Activated CD4-positive, alpha-beta T cell treated with anti-CD3 and anti-CD28 coated beads, Interleukin-2, amount 10 ng/mL, durations not matched to agents 7 days and 5 days (primary cell): Measurements from ENCODE around the gene TCF7L1. TPM values are rescaled to one million over a fixed set of nuclear protein-coding genes. Genes with fewer than 3 reads are reported as not detected.

ENCODE experiments used
- CTCF ChIA-PET: fragments of 350-600 bp; sonication (Branson Sonifier 250); formaldehyde crosslinking; loops from one replicate; lab custom pipeline; 2021; ENCODE audit warnings: antibody characterized with exemption; lab: Charles Lee
- POLR2A ChIA-PET: fragments of 350-600 bp; sonication (Branson Sonifier 250); formaldehyde crosslinking; loops from one replicate; lab custom pipeline; 2021; ENCODE audit warnings: antibody characterized with exemption; lab: Charles Lee
- DNase-seq: peaks from one replicate; pipeline ENCODE4 v3.0.0-alpha.2; 2020
- H3K27ac Mint-ChIP-seq: one replicate; pipeline ENCODE4 v1.8.0; 2021; ENCODE audit warnings: mild to moderate bottlenecking, moderate library complexity, mixed read lengths
- H3K27me3 Mint-ChIP-seq: one replicate; pipeline ENCODE4 v1.8.0; 2021; ENCODE audit warnings: mixed read lengths
- H3K36me3 Mint-ChIP-seq: one replicate; pipeline ENCODE4 v1.8.0; 2021; ENCODE audit warnings: low read depth, mixed read lengths
- H3K4me1 Mint-ChIP-seq: one replicate; pipeline ENCODE4 v1.8.0; 2021; ENCODE audit warnings: mixed read lengths
- H3K4me3 Mint-ChIP-seq: one replicate; pipeline ENCODE4 v1.8.0; 2021; ENCODE audit warnings: mild to moderate bottlenecking, moderate library complexity, mixed read lengths
- H3K9me3 Mint-ChIP-seq: one replicate; pipeline ENCODE4 v1.8.0; 2021; ENCODE audit warnings: mixed read lengths
- total RNA-seq, 2 experiments: library from RNA; stranded (reverse); gene quantifications; one replicate each; pipeline ENCODE4 v1.2.3, GENCODE V29; 2021

Gene TCF7L1
- total RNA-seq, 2 experiments from 2014 or later, result not detected

DNA sequence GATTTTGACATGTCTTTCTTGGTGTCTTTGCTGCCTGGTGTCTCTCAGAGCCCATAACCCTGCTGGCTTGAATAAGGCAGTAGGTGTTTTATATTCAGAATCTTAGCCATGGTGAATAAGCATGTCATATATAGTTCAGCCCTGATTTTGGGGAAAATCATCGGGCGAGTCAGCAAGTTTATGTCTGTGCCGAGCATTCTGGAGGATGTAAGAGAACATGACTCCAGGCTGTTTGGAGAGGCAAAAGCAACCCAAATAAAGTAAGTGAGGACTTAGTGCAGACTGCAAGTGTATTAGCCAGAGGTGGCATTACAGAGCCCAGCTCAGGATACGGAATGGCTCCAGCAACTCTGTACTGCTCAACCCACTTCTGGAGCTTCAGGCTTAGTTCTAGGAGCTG, 50.3 kb downstream of the TCF7L1 start:
- Mint-ChIP-seq H3K4me1 (peaks cover 3% of the 10 kb centered on the region), H3K36me3 (no peaks in the 10 kb centered on the region), H3K4me3 (no peak overlapping the region), H3K27ac (no peak overlapping the region), H3K9me3 (no peaks in the 10 kb centered on the region), H3K27me3 (peaks cover 14% of the 10 kb centered on the region)
- DNase-seq, result no peak
- CTCF ChIA-PET, result no interaction called here
- POLR2A ChIA-PET, result interaction anchor here (0.6 kb wide), 1 partner anchor 83 kb away, joined by 3 read pairs; no protein-coding TSS in a partner anchor

DNA sequence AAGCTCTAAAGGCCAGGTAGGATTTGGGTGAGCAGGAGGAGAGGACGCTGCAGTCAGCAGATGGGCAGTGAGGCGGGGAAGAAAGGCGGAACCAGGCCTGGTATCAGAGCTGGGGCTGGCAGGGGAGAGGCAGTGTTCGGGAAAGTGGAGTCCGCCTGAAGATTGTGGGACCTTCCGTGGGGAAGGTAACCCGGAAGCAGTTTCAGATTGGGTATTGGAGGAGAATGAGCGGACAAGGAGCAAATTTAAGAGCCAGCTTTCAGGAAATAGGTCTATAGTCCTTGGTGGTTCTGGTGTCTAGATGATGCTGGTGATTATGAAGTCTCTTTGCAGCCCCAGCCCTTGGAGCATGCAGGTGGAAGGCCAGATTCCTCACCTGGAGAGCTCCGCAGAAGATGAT, 51.0 kb downstream of the TCF7L1 start:
- no peak for DNase-seq
- no peak overlapping the region for H3K27ac Mint-ChIP-seq
- POLR2A ChIA-PET, result interaction anchor here (0.6 kb wide), 1 partner anchor 82 kb away, joined by 3 read pairs; no protein-coding TSS in a partner anchor
- no peaks in the 10 kb centered on the region for H3K36me3 Mint-ChIP-seq
- no peak overlapping the region for H3K4me3 Mint-ChIP-seq
- H3K4me1 Mint-ChIP-seq, result no peaks in the 10 kb centered on the region
- CTCF ChIA-PET, result interaction anchor here (0.5 to 1.9 kb wide), 4 partner anchors 73 to 128 kb away, joined by 3 to 6 read pairs (median 4); no protein-coding TSS in a partner anchor
- no peaks in the 10 kb centered on the region for H3K9me3 Mint-ChIP-seq
- peaks cover 14% of the 10 kb centered on the region for H3K27me3 Mint-ChIP-seq

DNA sequence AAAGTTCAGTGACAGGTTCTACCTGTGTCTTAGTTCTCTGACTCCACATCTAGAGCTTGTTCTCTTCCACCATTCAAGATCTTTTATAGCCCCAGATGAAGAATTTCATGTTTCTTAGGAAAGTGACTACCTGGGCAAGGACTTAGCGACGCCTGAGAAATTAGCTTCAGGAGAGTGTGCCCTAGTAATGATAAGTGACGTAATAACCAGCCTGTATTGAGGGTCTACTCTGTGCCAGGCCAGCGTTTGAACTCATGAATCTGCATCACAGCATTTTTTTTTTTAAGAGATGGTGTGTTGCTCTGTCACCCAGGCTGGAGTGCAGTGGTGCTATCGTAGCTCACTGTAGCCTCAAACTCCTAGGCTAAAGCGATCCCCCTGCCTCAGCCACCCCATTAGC, 51.8 kb downstream of the TCF7L1 start:
- CTCF ChIA-PET, result interaction anchor here (0.6 to 1.9 kb wide), 4 partner anchors 72 to 417 kb away, joined by 3 to 6 read pairs (median 4); partner anchors contain the start of gene TMEM150A
- no peak overlapping the region for H3K27ac Mint-ChIP-seq
- no peak overlapping the region for H3K4me3 Mint-ChIP-seq
- no peaks in the 10 kb centered on the region for H3K9me3 Mint-ChIP-seq
- no peaks in the 10 kb centered on the region for H3K36me3 Mint-ChIP-seq
- H3K27me3 Mint-ChIP-seq, result peaks cover 14% of the 10 kb centered on the region
- POLR2A ChIA-PET, result no interaction called here
- no peaks in the 10 kb centered on the region for H3K4me1 Mint-ChIP-seq
- DNase-seq, result no peak

DNA sequence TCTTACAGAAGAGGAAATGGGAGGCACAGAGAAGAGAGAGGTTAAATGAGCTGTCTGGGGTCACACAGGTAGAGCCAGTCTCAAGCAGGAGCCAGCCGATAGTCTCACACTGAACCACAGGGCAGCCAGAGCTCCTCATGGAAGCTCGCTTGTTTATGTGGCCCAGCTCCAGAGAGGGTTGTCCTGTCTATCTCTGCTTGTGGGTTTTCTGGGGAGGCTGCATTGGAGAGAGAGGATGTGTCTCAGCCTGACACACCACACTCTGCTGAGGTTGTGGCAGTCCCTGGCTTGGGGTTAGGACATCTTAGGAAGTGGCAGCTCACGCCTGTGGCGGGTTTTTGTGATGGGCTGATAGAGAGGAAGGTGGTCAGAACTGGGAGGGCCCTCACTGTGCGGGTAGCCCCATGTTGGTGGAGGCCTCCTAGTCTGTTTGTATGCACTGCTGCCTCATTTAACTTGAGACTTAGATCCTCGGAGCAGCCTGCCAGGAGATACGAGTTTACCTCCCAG, 52.3 kb downstream of the TCF7L1 start:
- ChIA-PET CTCF (interaction anchor here (1.6 to 1.9 kb wide), 2 partner anchors 71 to 129 kb away, joined by 3 to 4 read pairs; no protein-coding TSS in a partner anchor), POLR2A (no interaction called here)
- Mint-ChIP-seq H3K4me1 (no peaks in the 10 kb centered on the region), H3K9me3 (no peaks in the 10 kb centered on the region), H3K4me3 (no peak overlapping the region), H3K27me3 (peaks cover 16% of the 10 kb centered on the region), H3K36me3 (no peaks in the 10 kb centered on the region), H3K27ac (no peak overlapping the region)
- DNase-seq, result no peak

DNA sequence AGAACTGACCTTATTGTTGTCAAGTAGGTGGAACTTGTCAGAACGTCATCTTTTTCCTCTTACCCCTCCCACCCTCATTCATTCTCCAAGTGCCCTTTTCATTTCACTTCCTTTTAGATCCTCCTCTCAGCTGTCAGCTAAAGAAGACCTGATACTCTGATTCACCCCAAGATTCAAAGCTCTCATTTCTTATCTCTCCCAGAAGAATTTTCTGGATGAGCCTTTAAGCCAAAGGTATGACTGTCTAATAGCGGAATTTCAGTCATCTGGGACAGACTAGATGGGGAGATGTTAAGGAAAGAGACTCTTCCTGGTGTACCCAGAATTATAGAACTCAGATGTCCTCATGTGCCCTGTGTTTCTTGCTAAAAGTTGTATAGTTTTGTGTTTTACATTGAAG, 53.9 kb downstream of the TCF7L1 start:
- no peak overlapping the region for H3K4me3 Mint-ChIP-seq
- peaks cover 16% of the 10 kb centered on the region for H3K27me3 Mint-ChIP-seq
- no peaks in the 10 kb centered on the region for H3K9me3 Mint-ChIP-seq
- H3K4me1 Mint-ChIP-seq, result no peaks in the 10 kb centered on the region
- DNase-seq, result no peak
- ChIA-PET CTCF (no interaction called here), POLR2A (no interaction called here)
- no peak overlapping the region for H3K27ac Mint-ChIP-seq
- H3K36me3 Mint-ChIP-seq, result no peaks in the 10 kb centered on the region

DNA sequence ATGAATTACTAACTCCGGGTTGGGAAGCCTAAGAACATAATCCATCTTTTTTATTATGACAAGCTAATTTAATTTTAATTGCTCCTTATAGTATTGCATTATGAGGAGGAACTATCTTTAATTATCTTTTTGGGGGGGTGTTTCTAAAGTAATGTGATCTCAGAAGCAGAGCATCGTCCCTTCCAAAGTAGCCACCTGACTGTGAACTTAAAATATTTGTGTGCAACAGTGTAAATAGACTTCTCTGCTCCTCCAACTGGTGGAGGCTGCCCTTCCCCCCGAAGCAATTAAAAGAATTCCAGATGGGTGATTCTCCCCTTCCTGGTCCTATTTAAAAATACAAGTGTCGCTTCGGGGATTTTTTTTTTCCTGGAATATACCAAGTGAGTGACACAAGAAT, 55.7 kb downstream of the TCF7L1 start:
- Mint-ChIP-seq H3K4me1 (no peaks in the 10 kb centered on the region), H3K4me3 (no peak overlapping the region), H3K27me3 (peaks cover 16% of the 10 kb centered on the region), H3K27ac (no peak overlapping the region), H3K9me3 (no peaks in the 10 kb centered on the region), H3K36me3 (no peaks in the 10 kb centered on the region)
- no peak for DNase-seq
- ChIA-PET CTCF (no interaction called here), POLR2A (no interaction called here)

DNA sequence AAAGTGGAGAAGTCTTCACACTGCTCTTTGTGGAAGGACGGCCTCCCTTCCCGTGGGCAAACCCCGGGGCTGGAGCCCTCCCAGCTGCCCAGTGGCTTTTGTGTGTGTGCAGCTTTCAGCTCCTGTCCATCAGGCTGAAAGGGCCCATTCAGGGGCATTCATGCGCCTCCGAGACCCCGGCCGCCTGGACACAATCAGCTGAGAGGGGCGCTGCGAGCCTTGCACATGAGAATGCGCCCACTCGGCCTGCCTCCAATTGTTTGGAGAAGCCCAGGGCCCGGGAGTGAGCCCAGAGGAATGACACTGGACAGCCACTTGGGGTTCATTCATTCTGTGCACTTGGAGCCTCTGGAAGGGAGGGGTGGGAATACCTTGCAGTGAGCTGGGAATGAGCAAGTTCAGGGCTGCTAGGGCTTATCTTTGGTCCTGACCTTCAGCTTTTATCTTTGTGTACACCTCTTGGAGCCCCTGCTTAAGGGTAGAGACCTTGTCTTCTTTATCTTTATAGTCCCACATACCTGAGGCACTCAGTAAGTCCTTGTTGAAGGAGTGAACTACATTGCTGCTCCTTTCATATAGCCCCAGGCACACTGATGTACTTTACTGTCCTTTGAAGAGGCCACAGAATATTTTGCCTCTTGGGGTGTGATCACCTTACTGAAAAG, 56.5 kb downstream of the TCF7L1 start:
- Mint-ChIP-seq H3K27ac (no peak overlapping the region), H3K9me3 (no peaks in the 10 kb centered on the region), H3K4me3 (no peak overlapping the region), H3K4me1 (no peaks in the 10 kb centered on the region), H3K27me3 (peaks cover 16% of the 10 kb centered on the region), H3K36me3 (no peaks in the 10 kb centered on the region)
- CTCF ChIA-PET, result interaction anchor here (0.6 kb wide), 1 partner anchor 96 kb away, joined by 3 read pairs; no protein-coding TSS in a partner anchor
- no peak for DNase-seq
- POLR2A ChIA-PET, result no interaction called here

DNA sequence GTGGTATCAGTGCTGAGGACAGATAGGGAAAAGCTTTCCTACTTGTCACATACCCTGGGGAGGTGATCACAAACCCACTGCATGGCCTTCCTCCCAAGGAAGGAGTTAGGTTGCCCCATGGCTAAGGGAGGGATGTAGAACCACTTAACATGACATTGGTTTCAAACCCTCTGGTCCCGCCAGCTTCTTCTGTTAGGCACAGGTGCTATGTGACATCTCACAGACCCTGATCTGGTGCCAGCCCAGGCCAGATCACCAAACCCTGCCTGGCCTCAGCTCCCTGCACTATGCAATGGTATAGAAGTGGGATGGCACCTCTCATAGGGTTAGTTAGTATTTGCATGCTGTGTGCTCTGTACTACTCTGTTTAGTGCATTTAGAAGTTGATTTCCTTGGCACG, 58.0 kb downstream of the TCF7L1 start:
- ChIA-PET CTCF (no interaction called here), POLR2A (no interaction called here)
- H3K27me3 Mint-ChIP-seq, result peaks cover 16% of the 10 kb centered on the region
- no peak for DNase-seq
- no peak overlapping the region for H3K4me3 Mint-ChIP-seq
- H3K27ac Mint-ChIP-seq, result no peak overlapping the region
- H3K36me3 Mint-ChIP-seq, result no peaks in the 10 kb centered on the region
- H3K4me1 Mint-ChIP-seq, result no peaks in the 10 kb centered on the region
- H3K9me3 Mint-ChIP-seq, result no peaks in the 10 kb centered on the region

DNA sequence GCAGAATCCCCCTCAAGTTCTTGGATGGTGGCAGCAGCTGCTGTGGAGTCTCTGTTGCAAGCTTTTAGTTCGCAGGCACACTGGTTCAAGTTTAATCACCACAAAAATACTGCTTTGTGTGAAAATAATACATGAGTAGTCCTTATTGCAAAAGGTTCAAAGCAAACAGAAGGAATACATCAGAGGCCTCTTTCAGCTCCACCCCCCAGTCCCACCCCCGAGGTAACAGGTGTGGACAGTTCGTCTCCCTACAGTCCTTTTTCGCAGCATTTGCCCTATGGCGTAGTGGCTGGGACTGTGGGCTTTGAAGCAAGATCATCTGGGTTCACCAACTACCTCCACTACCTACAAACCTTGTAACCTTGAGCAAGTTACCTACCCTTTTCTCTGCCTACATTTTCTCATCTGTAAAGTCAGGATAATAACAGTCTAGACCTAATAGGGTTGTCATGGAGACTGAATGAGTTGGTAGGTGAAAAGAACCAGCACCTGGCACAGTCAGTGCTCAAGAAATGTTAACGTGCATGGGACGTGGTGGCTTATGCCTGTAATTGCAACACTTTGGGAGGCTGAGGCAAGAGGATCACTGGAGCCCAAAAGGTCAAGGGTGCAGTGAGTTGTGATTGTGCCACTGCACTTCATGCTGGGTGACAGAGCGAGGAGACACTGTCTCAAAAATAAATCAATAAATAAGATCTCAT, 61.7 kb downstream of the TCF7L1 start:
- Mint-ChIP-seq H3K36me3 (no peaks in the 10 kb centered on the region), H3K9me3 (no peaks in the 10 kb centered on the region), H3K4me3 (no peak overlapping the region), H3K27me3 (peaks cover 4% of the 10 kb centered on the region), H3K4me1 (no peaks in the 10 kb centered on the region), H3K27ac (no peak overlapping the region)
- ChIA-PET POLR2A (no interaction called here), CTCF (no interaction called here)
- DNase-seq, result no peak

DNA sequence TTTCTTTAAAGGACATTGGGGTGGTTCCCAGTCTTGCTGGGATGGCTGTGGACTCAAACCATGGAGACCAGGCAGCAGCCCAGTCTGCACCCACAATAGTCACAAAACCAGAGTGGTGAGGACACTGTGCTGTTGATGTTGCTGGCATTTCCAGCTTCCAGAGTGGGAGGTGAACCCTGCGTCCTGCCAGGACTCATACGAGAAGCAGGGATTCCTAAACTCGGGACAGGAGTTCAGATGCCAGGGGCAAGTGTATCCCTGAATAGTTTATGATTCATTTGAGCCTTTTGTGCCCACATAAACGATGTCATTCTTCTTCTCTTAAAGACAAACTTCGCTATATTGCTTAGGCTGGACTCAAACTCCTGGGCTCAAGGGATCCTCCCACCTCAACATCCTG, 62.8 kb downstream of the TCF7L1 start:
- H3K27me3 Mint-ChIP-seq, result peaks cover 6% of the 10 kb centered on the region
- ChIA-PET CTCF (no interaction called here), POLR2A (no interaction called here)
- no peaks in the 10 kb centered on the region for H3K36me3 Mint-ChIP-seq
- DNase-seq, result no peak
- no peaks in the 10 kb centered on the region for H3K9me3 Mint-ChIP-seq
- no peak overlapping the region for H3K4me3 Mint-ChIP-seq
- no peaks in the 10 kb centered on the region for H3K4me1 Mint-ChIP-seq
- H3K27ac Mint-ChIP-seq, result no peak overlapping the region

DNA sequence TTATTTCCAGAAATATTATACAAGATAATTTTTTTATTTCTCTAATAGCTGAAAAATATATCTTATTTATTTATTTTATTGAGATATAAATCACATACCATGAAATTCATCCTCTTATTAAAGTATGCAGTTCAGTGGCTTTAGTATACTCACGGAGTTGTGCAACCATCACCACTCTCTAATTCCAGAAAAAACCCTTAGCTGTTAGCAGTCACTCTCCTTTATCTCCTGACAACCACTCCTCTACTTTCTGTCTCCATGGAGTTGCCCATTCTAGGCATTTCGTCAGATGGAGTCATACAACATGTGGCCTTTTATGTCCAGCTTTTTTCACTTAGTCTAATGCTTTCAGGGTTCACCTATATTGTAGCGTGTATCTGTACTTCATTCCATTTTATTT, 66.5 kb downstream of the TCF7L1 start:
- Mint-ChIP-seq H3K27ac (no peak overlapping the region), H3K9me3 (no peaks in the 10 kb centered on the region), H3K4me3 (no peak overlapping the region), H3K36me3 (no peaks in the 10 kb centered on the region), H3K27me3 (peaks cover 6% of the 10 kb centered on the region), H3K4me1 (no peaks in the 10 kb centered on the region)
- DNase-seq, result no peak
- ChIA-PET CTCF (interaction anchor here (1.5 kb wide), 1 partner anchor 18 kb away, joined by 3 read pairs; no protein-coding TSS in a partner anchor), POLR2A (no interaction called here)

DNA sequence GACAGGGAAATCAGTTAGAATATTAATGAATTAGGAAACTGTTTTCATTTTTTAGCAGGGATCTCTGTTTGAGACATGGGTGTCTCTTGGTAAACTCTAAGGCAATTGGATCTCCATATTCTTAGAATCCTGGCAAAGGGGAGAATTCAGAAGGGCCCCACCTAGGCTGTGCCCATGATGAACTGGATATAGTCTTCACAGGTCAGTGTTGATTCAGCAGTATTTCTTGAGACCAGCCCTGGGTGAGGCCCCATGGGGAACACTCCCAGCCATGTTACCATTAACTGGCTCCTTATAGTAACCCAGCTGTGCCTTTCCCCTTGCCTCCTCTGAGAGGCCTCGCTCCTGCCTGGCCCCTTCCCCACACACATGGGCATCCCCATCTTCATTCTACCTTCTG, 76.7 kb downstream of the TCF7L1 start:
- DNase-seq, result no peak
- H3K4me1 Mint-ChIP-seq, result no peaks in the 10 kb centered on the region
- no peak overlapping the region for H3K4me3 Mint-ChIP-seq
- H3K9me3 Mint-ChIP-seq, result no peaks in the 10 kb centered on the region
- peaks cover 10% of the 10 kb centered on the region for H3K27me3 Mint-ChIP-seq
- H3K36me3 Mint-ChIP-seq, result no peaks in the 10 kb centered on the region
- ChIA-PET CTCF (no interaction called here), POLR2A (no interaction called here)
- H3K27ac Mint-ChIP-seq, result no peak overlapping the region

DNA sequence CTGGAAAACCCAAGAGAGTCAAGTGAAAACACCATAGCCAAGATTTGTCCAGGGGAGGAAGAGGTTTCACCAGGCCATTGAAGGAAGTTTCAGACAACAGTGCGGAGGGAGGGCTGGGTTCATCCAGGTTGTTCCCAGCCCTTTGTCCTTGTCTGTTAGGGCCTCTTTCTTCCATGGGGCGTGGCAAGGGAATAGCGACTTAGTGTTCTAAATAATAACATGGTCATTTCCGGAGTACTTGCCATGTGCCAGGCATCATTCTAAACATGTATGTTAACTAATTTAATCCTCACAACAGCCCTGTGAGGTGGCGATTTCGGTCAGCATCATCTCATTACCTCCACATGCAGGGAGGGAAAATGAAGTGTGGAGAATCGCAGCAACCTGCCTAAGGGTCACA, 77.3 kb downstream of the TCF7L1 start:
- Mint-ChIP-seq H3K4me1 (no peaks in the 10 kb centered on the region), H3K36me3 (no peaks in the 10 kb centered on the region), H3K27ac (no peak overlapping the region), H3K9me3 (no peaks in the 10 kb centered on the region), H3K4me3 (no peak overlapping the region), H3K27me3 (peaks cover 15% of the 10 kb centered on the region)
- DNase-seq, result no peak
- CTCF ChIA-PET, result interaction anchor here (1.4 kb wide), 2 partner anchors 10 to 21 kb away, joined by 3 to 4 read pairs; no protein-coding TSS in a partner anchor
- POLR2A ChIA-PET, result no interaction called here
